Kidney epithelial cell (primary cell): ENCODE results near the gene HYAL3. TPM values are rescaled to one million over a fixed set of nuclear protein-coding genes. Genes with fewer than 3 reads are reported as not detected.

Experiments used
- DNase-seq: peaks from one replicate; pipeline ENCODE4 v3.0.0-alpha.2; 2010; ENCODE audit warnings: low read depth
- H3K27me3 ChIP-seq: 2 replicates; pipeline ENCODE4 v1.6.0; 2011; ENCODE audit warnings: low read length; ENCODE audit not compliant: control insufficient read depth, insufficient read depth
- H3K36me3 ChIP-seq: 2 replicates; pipeline ENCODE4 v1.5.1; 2011; ENCODE audit warnings: low read length; ENCODE audit not compliant: control insufficient read depth, insufficient read depth
- H3K4me3 ChIP-seq: 2 replicates; pipeline ENCODE4 v1.5.1; 2011; ENCODE audit warnings: low read depth, mild to moderate bottlenecking, control low read depth, low read length
- CTCF ChIP-seq: IDR thresholded peaks from 2 replicates; pipeline ENCODE4 v1.5.1; 2011; ENCODE audit warnings: mild to moderate bottlenecking, moderate library complexity, low read length, control low read depth, inconsistent platforms; ENCODE audit not compliant: insufficient read depth, poor library complexity, severe bottlenecking
- total RNA-seq: library from RNA; depleted of rRNA; stranded (reverse); fragments of >200 nt; gene quantifications from 2 replicates; pipeline ENCODE4 v1.2.3, GENCODE V29; 2015

The HYAL3 gene
- total RNA-seq, 1 donor from 2014 or later = 7.6 TPM

- no peak for DNase-seq
- H3K36me3 ChIP-seq = no peaks in the 10 kb centered on the region
- no peak overlapping the region for H3K4me3 ChIP-seq
- TF ChIP-seq CTCF = no peak
- H3K27me3 ChIP-seq = no peaks in the 10 kb centered on the region
Observed at GRCh38 chr3:50323092-50323600, 23.9 kb upstream of the HYAL3 start.

GRCh38 chr3:50322386-50323091 is 23.3 kb upstream of the HYAL3 start, which contains the start of gene HYAL2:
Gene HYAL2, minus strand, starts transcription at chr3:50322745. Its CDS starts 2,256 bp downstream, at chr3:50320489.
- DNase-seq = no peak
- H3K27me3 ChIP-seq = no peaks in the 10 kb centered on the region
- H3K4me3 ChIP-seq = peak within 1 kb of the TSS; percentile 81
- H3K36me3 ChIP-seq = peaks cover 3% of the 10 kb centered on the region
- peak; percentile 2 for TF ChIP-seq CTCF

GRCh38 chr3:50322115-50322385 is 22.8 kb upstream of the HYAL3 start:
- TF ChIP-seq CTCF = no peak
- peaks cover 3% of the 10 kb centered on the region for H3K36me3 ChIP-seq
- no peak for DNase-seq
- H3K4me3 ChIP-seq = peak overlapping the region; percentile 81
- no peaks in the 10 kb centered on the region for H3K27me3 ChIP-seq

- H3K4me3 ChIP-seq = peak overlapping the region; percentile 81
- H3K36me3 ChIP-seq = peaks cover 3% of the 10 kb centered on the region
- no peak for DNase-seq
- no peaks in the 10 kb centered on the region for H3K27me3 ChIP-seq
- peak; percentile 74 for TF ChIP-seq CTCF
Observed at GRCh38 chr3:50321336-50322114, 22.3 kb upstream of the HYAL3 start.

GRCh38 chr3:50320853-50321335 is 21.7 kb upstream of the HYAL3 start:
- H3K4me3 ChIP-seq = peak overlapping the region; percentile 81
- no peak for DNase-seq
- peaks cover 3% of the 10 kb centered on the region for H3K36me3 ChIP-seq
- no peaks in the 10 kb centered on the region for H3K27me3 ChIP-seq
- TF ChIP-seq CTCF = no peak
